Erythroblast (primary cell): ENCODE results near the gene RICTOR.

Experiments
- GATA1 ChIP-seq: IDR thresholded peaks from 2 replicates; pipeline ENCODE4 v1.6.1; 2011; ENCODE audit warnings: low read depth, mild to moderate bottlenecking, control low read depth, low read length, moderate library complexity
- POLR2A ChIP-seq: IDR thresholded peaks from 2 replicates; pipeline ENCODE4 v1.6.1; 2011; ENCODE audit warnings: mild to moderate bottlenecking, low read length

DNA sequence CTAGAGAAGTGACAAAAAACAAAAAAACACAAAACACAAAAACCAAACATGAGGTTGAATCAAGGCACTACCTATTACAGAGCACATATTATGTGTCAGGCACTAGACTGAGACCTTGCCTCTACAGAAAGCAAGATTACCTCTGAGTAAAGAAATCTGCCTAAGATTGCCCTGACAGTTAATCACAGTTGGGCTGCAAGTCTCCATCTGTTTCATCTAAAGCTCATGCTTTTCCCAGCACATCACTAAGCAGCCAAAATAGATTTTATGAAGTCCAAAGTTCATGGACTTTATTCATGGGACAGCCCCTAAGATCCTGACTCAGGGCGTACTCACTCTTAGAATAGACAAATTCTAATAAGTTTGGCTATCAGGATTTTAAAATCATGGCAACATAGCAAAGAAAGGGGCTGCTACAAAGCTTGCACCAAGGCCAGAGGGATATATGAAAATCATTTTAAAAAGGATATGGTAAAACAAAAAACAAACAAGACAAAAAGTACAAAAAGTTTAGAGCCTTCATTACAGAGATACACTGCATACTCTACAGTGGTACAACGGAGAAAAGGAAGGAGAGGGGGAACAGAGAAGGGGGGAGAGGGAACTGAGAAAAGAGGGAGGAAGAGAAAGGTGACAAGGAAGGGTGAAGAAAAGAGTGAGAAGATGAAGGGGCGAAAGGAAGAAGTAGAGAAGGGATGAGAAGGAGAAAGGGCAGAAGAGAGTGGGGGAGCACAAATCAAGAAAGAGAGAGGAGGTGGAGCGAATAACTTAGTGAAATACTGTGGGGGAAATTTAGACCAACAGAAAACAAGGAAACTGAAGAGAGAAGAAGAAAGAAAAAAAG is 58.2 kb downstream of the RICTOR start:
- no peak for TF ChIP-seq POLR2A
- TF ChIP-seq GATA1 = no peak
